Measurements from ENCODE around the gene NUMBL.

DNA sequence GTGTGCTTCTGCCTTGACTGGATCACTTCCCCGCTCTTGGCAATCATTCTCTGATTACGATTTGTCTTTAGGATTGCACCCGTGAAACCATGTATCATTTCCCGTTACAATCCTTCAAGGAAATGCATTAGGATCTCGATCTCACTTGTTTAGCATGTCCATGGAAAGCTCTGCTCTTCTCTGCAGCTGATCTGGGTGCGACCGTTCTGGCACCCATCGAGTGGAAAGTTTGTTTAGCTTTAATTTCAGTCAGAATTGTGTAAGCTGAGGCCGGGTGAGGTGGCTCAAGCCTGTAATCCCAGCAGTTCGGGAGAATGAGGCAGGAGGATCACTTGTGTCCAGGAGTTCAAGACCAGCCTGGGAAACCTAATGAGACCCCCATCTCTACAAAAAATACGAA, 30.9 kb downstream of the NUMBL start:
- TF ChIP-seq, protein P1, sequence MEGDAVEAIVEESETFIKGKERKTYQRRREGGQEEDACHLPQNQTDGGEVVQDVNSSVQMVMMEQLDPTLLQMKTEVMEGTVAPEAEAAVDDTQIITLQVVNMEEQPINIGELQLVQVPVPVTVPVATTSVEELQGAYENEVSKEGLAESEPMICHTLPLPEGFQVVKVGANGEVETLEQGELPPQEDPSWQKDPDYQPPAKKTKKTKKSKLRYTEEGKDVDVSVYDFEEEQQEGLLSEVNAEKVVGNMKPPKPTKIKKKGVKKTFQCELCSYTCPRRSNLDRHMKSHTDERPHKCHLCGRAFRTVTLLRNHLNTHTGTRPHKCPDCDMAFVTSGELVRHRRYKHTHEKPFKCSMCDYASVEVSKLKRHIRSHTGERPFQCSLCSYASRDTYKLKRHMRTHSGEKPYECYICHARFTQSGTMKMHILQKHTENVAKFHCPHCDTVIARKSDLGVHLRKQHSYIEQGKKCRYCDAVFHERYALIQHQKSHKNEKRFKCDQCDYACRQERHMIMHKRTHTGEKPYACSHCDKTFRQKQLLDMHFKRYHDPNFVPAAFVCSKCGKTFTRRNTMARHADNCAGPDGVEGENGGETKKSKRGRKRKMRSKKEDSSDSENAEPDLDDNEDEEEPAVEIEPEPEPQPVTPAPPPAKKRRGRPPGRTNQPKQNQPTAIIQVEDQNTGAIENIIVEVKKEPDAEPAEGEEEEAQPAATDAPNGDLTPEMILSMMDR (IDR thresholded peaks at IDR 0.05), result no peak
- TF ChIP-seq EP300 (IDR thresholded peaks at IDR 0.05), result peak in 1 of 2 donors; percentile 27
